ENCODE data around the gene RTN4. TPM values are rescaled to one million over a fixed set of nuclear protein-coding genes. Genes with fewer than 3 reads are reported as not detected.

RTN4 gene
- total RNA-seq, 1 experiment from 2014 or later, result 391 TPM

DNA sequence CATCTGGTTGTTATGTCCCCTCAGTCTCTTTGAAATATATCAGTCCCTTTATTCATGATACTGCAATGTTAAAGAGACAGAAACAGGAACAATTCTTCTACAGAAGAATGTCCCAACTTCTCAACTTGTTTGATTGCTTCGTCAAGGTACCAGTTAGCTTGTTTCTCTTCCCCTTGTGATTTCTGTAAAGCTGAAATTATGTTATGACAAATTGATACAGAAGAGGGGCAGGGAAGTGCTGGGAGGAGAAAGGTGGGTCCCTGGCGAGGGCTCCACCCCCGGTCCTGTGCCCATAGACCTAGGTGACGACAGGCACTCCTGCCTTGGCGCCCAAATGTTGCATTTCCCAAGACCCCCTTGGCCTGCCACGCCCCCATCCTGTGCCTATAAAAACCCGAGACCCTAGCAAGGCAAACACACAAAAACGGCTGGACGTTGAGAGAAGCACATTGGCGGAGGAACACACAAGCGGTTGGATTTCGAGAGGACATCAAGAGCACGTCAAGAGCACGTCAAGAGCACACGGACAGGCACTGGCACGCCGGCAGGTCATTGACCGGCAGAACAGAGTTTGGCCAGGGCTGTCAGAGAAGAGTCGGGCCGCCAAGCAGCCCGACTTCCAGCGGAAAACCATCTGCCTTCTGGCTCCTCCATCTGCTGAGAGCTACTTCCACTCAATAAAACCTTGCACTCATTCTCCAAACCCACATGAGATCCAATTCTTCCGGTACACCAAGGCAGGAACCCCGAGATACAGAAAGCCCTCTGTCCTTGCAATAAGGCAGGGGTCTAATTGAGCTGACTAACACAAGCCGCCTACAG, 11.5 kb upstream of the RTN4 start:
- H3K27ac Mint-ChIP-seq (ENCODE audit: low read depth, unreplicated experiment), result no peak overlapping the region
- BruUV-seq (replicated peaks), result no TSS peak
- no peak for DNase-seq (ENCODE audit: unreplicated experiment)
- no peaks in the 10 kb centered on the region for H3K27me3 Mint-ChIP-seq (ENCODE audit: insufficient read depth, unreplicated experiment)
- no peak overlapping the region for H3K4me3 Mint-ChIP-seq (ENCODE audit: unreplicated experiment)
- CTCF ChIA-PET, result interaction anchor here (0.6 to 1.7 kb wide), 2 partner anchors 107 to 128 kb away, joined by 3 read pairs; no protein-coding TSS in a partner anchor
- no peaks in the 10 kb centered on the region for H3K4me1 Mint-ChIP-seq (ENCODE audit: insufficient read depth, unreplicated experiment)
- H3K36me3 Mint-ChIP-seq (ENCODE audit: insufficient read depth, unreplicated experiment), result no peaks in the 10 kb centered on the region
- POLR2A ChIA-PET, result interaction anchor here (0.6 kb wide), 1 partner anchor 441 kb away, joined by 5 read pairs; no protein-coding TSS in a partner anchor
- intact Hi-C loops (cut with micrococcal nuclease), result no loop called here
- TF ChIP-seq, protein P1, sequence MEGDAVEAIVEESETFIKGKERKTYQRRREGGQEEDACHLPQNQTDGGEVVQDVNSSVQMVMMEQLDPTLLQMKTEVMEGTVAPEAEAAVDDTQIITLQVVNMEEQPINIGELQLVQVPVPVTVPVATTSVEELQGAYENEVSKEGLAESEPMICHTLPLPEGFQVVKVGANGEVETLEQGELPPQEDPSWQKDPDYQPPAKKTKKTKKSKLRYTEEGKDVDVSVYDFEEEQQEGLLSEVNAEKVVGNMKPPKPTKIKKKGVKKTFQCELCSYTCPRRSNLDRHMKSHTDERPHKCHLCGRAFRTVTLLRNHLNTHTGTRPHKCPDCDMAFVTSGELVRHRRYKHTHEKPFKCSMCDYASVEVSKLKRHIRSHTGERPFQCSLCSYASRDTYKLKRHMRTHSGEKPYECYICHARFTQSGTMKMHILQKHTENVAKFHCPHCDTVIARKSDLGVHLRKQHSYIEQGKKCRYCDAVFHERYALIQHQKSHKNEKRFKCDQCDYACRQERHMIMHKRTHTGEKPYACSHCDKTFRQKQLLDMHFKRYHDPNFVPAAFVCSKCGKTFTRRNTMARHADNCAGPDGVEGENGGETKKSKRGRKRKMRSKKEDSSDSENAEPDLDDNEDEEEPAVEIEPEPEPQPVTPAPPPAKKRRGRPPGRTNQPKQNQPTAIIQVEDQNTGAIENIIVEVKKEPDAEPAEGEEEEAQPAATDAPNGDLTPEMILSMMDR (IDR thresholded peaks at IDR 0.05; ENCODE audit: unreplicated experiment), result no peak
- no peaks in the 10 kb centered on the region for H3K9me3 Mint-ChIP-seq (ENCODE audit: unreplicated experiment)

DNA sequence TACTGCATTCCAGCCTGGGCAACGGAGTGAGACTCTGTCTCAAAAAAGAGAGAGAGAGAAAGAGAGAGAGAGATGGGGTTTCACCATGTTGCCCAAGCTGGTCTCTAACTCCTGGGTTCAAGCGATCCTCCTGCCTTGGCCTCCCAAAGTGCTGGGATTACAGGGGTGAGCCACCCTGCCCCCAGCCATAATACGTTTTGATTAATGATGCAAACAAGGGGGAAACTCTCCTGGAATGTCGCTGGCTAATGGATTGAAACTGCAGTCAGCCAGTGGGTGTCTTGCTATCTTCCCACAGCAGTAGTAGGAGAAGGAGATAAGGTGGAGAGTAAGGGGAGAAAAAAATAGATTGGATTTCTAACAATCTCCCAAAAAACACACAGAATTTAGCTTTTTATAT, 9.5 kb upstream of the RTN4 start:
- no peaks in the 10 kb centered on the region for H3K27me3 Mint-ChIP-seq (ENCODE audit: insufficient read depth, unreplicated experiment)
- no peak for DNase-seq (ENCODE audit: unreplicated experiment)
- intact Hi-C loops (cut with micrococcal nuclease), result no loop called here
- no peaks in the 10 kb centered on the region for H3K9me3 Mint-ChIP-seq (ENCODE audit: unreplicated experiment)
- H3K36me3 Mint-ChIP-seq (ENCODE audit: insufficient read depth, unreplicated experiment), result no peaks in the 10 kb centered on the region
- CTCF ChIA-PET, result interaction anchor here (1.0 to 1.7 kb wide), 3 partner anchors 9 to 153 kb away, joined by 3 to 5 read pairs (median 3); partner anchors contain the start of gene RTN4
- TF ChIP-seq, protein P1 (IDR thresholded peaks at IDR 0.05; ENCODE audit: unreplicated experiment), result no peak
- no peak overlapping the region for H3K27ac Mint-ChIP-seq (ENCODE audit: low read depth, unreplicated experiment)
- POLR2A ChIA-PET, result interaction anchor here (0.9 kb wide), 1 partner anchor 43 kb away, joined by 3 read pairs; no protein-coding TSS in a partner anchor
- H3K4me1 Mint-ChIP-seq (ENCODE audit: insufficient read depth, unreplicated experiment), result peaks cover 6% of the 10 kb centered on the region
- no peak overlapping the region for H3K4me3 Mint-ChIP-seq (ENCODE audit: unreplicated experiment)
- no TSS peak for BruUV-seq (replicated peaks)

DNA sequence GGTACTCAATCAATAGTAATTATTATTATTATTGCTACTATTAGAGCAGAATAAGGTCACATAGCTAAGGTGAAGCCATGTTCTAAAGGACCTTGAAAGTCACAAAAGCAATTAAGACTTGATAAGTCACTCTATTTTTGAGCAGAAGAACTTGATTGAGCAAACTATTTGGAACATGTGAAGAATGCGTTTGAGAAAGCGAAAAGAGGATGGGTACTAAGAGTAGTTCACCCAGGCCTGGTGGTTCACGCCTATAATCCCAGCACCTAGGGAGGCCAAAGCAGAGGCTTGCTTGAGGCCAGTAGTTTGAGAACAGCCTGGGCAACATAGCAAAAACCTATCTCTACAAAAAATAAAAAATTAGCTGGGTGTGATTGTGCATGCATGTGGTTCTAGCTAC, 7.2 kb upstream of the RTN4 start:
- TF ChIP-seq, protein P1 (IDR thresholded peaks at IDR 0.05; ENCODE audit: unreplicated experiment), result no peak
- Mint-ChIP-seq H3K4me1 (ENCODE audit: insufficient read depth, unreplicated experiment) (peaks cover 7% of the 10 kb centered on the region), H3K36me3 (ENCODE audit: insufficient read depth, unreplicated experiment) (no peaks in the 10 kb centered on the region), H3K9me3 (ENCODE audit: unreplicated experiment) (no peaks in the 10 kb centered on the region), H3K27ac (ENCODE audit: low read depth, unreplicated experiment) (no peak overlapping the region), H3K4me3 (ENCODE audit: unreplicated experiment) (no peak overlapping the region), H3K27me3 (ENCODE audit: insufficient read depth, unreplicated experiment) (no peaks in the 10 kb centered on the region)
- POLR2A ChIA-PET, result interaction anchor here (1.1 kb wide), 1 partner anchor 21 kb away, joined by 3 read pairs; no protein-coding TSS in a partner anchor
- BruUV-seq (replicated peaks), result no TSS peak
- CTCF ChIA-PET, result interaction anchor here (0.6 to 2.3 kb wide), 2 partner anchors 19 to 111 kb away, joined by 3 to 10 read pairs; no protein-coding TSS in a partner anchor
- DNase-seq (ENCODE audit: unreplicated experiment), result no peak
- intact Hi-C loops (cut with micrococcal nuclease), result no loop called here

DNA sequence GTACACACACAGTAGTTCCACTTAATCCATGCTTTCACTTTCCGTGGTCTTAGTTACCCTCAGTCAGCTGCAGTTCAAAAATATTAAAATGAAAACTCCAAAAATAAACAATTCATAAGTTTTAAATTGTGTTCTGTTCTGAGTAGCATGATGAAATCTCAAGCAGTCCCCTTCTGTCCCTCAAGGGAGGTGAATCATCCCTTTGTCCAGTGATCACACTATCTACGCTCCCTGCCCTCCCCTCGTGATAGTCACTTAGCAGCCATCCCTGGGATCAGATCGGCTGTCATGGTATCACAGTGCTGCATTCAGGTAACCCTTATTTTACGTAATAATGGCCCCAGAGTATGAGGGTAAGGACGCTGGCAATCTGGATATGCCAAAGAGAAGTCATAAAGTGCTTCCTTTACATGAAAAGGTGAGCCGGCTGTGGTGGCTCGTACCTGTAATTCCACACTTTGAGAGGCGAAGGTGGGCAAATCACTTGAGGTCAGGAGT, 5.8 kb upstream of the RTN4 start:
- ChIA-PET CTCF (interaction anchor here (0.6 kb wide), 1 partner anchor 489 kb away, joined by 6 read pairs; no protein-coding TSS in a partner anchor), POLR2A (no interaction called here)
- H3K27ac Mint-ChIP-seq (ENCODE audit: low read depth, unreplicated experiment), result no peak overlapping the region
- H3K36me3 Mint-ChIP-seq (ENCODE audit: insufficient read depth, unreplicated experiment), result no peaks in the 10 kb centered on the region
- peaks cover 12% of the 10 kb centered on the region for H3K4me1 Mint-ChIP-seq (ENCODE audit: insufficient read depth, unreplicated experiment)
- intact Hi-C loops (cut with micrococcal nuclease), result no loop called here
- peak; percentile 51 for DNase-seq (ENCODE audit: unreplicated experiment)
- H3K4me3 Mint-ChIP-seq (ENCODE audit: unreplicated experiment), result no peak overlapping the region
- no TSS peak for BruUV-seq (replicated peaks)
- H3K27me3 Mint-ChIP-seq (ENCODE audit: insufficient read depth, unreplicated experiment), result no peaks in the 10 kb centered on the region
- H3K9me3 Mint-ChIP-seq (ENCODE audit: unreplicated experiment), result no peaks in the 10 kb centered on the region
- TF ChIP-seq, protein P1 (IDR thresholded peaks at IDR 0.05; ENCODE audit: unreplicated experiment), result no peak

Measured in MCF 10A (cell line).